ENCODE results near the gene ESYT2. TPM values are rescaled to one million over a fixed set of nuclear protein-coding genes. Genes with fewer than 3 reads are reported as not detected.

The ESYT2 gene
- total RNA-seq, 1 experiment from 2014 or later = 37.5 TPM

DNA sequence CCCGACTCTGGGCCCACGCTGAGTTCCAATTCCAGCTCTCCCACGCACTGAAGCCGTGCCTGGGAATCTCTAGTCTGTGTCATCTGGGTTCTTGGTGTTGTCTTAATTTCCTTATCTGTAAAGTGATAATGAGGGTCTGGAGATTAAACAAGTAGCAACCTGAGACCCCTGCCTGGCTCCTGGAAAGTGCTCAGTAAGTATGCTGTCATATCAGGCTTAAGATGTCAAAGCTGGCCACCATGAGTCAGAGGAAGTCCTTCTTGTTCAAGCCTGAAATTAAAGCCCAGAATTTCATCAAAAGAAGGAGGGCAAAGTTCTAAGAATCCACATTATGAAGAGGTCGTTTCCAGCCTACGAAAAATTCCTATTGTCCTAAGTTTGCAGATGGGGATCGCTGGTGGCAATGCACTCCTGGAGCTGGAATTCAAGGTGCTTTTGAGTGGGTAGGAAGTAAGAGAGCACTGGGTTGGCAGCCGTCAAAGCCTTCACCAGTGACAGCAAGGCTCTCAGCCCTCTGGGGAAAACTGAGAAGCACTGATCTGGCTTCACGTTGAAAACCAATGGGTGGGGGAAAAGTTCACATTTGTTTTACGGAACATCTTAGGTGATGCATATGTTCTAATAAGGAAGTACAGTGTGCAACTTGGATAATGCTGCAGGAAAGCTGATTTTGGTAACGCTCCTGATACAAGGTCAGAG, 74.4 kb downstream of the ESYT2 start:
- H3K27ac ChIP-seq (ENCODE audit: low read depth, low read length, poor library complexity, severe bottlenecking) = no peak overlapping the region
- H3K9me3 ChIP-seq (ENCODE audit: low read depth, low read length, poor library complexity, severe bottlenecking) = no peaks in the 10 kb centered on the region
- TF ChIP-seq, protein P1, sequence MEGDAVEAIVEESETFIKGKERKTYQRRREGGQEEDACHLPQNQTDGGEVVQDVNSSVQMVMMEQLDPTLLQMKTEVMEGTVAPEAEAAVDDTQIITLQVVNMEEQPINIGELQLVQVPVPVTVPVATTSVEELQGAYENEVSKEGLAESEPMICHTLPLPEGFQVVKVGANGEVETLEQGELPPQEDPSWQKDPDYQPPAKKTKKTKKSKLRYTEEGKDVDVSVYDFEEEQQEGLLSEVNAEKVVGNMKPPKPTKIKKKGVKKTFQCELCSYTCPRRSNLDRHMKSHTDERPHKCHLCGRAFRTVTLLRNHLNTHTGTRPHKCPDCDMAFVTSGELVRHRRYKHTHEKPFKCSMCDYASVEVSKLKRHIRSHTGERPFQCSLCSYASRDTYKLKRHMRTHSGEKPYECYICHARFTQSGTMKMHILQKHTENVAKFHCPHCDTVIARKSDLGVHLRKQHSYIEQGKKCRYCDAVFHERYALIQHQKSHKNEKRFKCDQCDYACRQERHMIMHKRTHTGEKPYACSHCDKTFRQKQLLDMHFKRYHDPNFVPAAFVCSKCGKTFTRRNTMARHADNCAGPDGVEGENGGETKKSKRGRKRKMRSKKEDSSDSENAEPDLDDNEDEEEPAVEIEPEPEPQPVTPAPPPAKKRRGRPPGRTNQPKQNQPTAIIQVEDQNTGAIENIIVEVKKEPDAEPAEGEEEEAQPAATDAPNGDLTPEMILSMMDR (conservative IDR thresholded peaks at IDR 0.05; ENCODE audit: low read depth, low read length) = no peak
- TF ChIP-seq EZH2 (IDR thresholded peaks at IDR 0.05; ENCODE audit: borderline replicate concordance, low read depth, low read length, poor library complexity, severe bottlenecking) = no peak
- BruUV-seq (replicated peaks) = no TSS peak
- DNase-seq (ENCODE audit: low spot score) = no peak
- ChIA-PET POLR2A (ENCODE audit: low non-redundant PET) (no interaction called here), CTCF (no interaction called here)
- H3K36me3 ChIP-seq (ENCODE audit: insufficient read depth, low read length, poor library complexity, severe bottlenecking) = no peaks in the 10 kb centered on the region
- no peak overlapping the region for H3K4me3 ChIP-seq (ENCODE audit: low read depth, low read length, poor library complexity, severe bottlenecking)
- H3K27me3 ChIP-seq (replicated peaks; ENCODE audit: insufficient read depth, low read depth, low read length, poor library complexity) = no peaks in the 10 kb centered on the region
- no peaks in the 10 kb centered on the region for H3K4me1 ChIP-seq (ENCODE audit: insufficient read depth, low read length, poor library complexity, severe bottlenecking)
- intact Hi-C loops (cut with micrococcal nuclease; ENCODE audit: unreplicated experiment) = no loop called here

DNA sequence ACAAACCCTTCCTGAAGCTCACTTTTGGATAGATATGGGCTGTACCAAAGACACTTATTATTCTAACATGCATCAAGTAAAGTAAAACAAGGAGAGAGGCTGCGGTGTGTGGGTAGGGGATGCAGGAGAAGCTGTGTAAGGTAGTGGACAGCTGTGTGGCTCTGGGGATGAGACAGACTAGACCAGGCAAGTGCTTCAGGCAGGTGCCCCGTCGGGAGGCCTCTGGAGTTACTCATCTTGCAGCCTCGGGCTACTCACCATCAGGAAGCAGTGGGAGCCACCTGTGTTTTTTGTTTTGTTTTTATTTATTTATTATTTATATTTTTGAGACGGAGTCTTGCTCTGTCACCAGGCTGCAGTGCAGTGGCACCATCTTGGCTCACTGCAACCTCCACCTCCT, 75.4 kb downstream of the ESYT2 start:
- no peak for DNase-seq (ENCODE audit: low spot score)
- intact Hi-C loops (cut with micrococcal nuclease; ENCODE audit: unreplicated experiment) = no loop called here
- H3K4me3 ChIP-seq (ENCODE audit: low read depth, low read length, poor library complexity, severe bottlenecking) = no peak overlapping the region
- ChIA-PET POLR2A (ENCODE audit: low non-redundant PET) (no interaction called here), CTCF (interaction anchor here (0.7 kb wide), 1 partner anchor 90 kb away, joined by 3 read pairs; no protein-coding TSS in a partner anchor)
- no peaks in the 10 kb centered on the region for H3K4me1 ChIP-seq (ENCODE audit: insufficient read depth, low read length, poor library complexity, severe bottlenecking)
- no peaks in the 10 kb centered on the region for H3K27me3 ChIP-seq (replicated peaks; ENCODE audit: insufficient read depth, low read depth, low read length, poor library complexity)
- no peaks in the 10 kb centered on the region for H3K9me3 ChIP-seq (ENCODE audit: low read depth, low read length, poor library complexity, severe bottlenecking)
- no TSS peak for BruUV-seq (replicated peaks)
- no peak overlapping the region for H3K27ac ChIP-seq (ENCODE audit: low read depth, low read length, poor library complexity, severe bottlenecking)
- no peaks in the 10 kb centered on the region for H3K36me3 ChIP-seq (ENCODE audit: insufficient read depth, low read length, poor library complexity, severe bottlenecking)
- no peak for TF ChIP-seq EZH2 (IDR thresholded peaks at IDR 0.05; ENCODE audit: borderline replicate concordance, low read depth, low read length, poor library complexity, severe bottlenecking)
- TF ChIP-seq, protein P1 (conservative IDR thresholded peaks at IDR 0.05; ENCODE audit: low read depth, low read length) = no peak

DNA sequence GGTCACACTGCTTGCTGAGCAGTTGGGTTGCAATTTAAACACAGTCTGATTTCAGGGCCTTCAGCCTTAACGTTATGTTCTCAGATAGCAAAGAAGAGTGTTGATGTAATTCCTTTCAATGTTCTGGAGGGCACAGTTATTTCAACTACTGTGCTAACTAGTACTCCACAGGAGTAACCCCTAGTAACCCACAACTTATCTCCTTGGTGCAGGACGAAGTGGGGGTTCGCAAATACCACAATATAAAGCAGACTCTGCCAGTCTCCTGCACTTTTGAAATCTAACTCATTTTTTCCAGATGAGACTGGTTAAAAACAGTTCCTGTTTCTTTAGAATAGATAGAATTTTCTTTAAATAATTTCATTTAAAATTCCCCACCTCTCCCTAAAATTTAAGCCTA, 77.6 kb downstream of the ESYT2 start:
- BruUV-seq (replicated peaks) = no TSS peak
- Histone ChIP-seq H3K9me3 (ENCODE audit: low read depth, low read length, poor library complexity, severe bottlenecking) (no peaks in the 10 kb centered on the region), H3K36me3 (ENCODE audit: insufficient read depth, low read length, poor library complexity, severe bottlenecking) (no peaks in the 10 kb centered on the region), H3K27me3 (replicated peaks; ENCODE audit: insufficient read depth, low read depth, low read length, poor library complexity) (no peaks in the 10 kb centered on the region), H3K4me1 (ENCODE audit: insufficient read depth, low read length, poor library complexity, severe bottlenecking) (no peaks in the 10 kb centered on the region), H3K4me3 (ENCODE audit: low read depth, low read length, poor library complexity, severe bottlenecking) (no peak overlapping the region), H3K27ac (ENCODE audit: low read depth, low read length, poor library complexity, severe bottlenecking) (no peak overlapping the region)
- intact Hi-C loops (cut with micrococcal nuclease; ENCODE audit: unreplicated experiment) = no loop called here
- ChIA-PET POLR2A (ENCODE audit: low non-redundant PET) (no interaction called here), CTCF (no interaction called here)
- no peak for TF ChIP-seq EZH2 (IDR thresholded peaks at IDR 0.05; ENCODE audit: borderline replicate concordance, low read depth, low read length, poor library complexity, severe bottlenecking)
- TF ChIP-seq, protein P1 (conservative IDR thresholded peaks at IDR 0.05; ENCODE audit: low read depth, low read length) = no peak
- DNase-seq (ENCODE audit: low spot score) = no peak

All from A673 (cell line).